ENCODE results near the gene MUC13.

The MUC13 gene

DNA sequence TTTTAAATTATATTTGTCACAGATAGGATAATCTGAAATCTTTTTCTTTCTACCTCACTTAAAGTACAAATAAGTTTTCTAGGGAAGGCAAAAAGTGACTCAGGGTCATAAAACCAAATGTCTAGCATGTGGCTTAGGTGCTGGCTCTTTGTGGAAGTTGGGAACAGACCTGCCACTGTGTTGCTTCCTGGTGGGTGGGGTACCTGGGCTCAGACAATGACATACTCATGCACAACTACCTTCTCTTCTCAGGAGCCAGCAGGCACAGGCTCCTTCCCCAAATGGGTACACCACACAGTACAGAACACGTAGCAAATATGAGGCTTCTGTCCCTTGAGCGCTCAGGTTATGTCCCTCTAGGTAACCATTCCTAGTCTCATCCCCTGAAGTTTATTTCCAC, 40.1 kb upstream of the MUC13 start:
- H3K36me3 ChIP-seq (ENCODE audit: control insufficient read depth, insufficient read depth, low read length) = no peaks in the 10 kb centered on the region
- no peak overlapping the region for H3K9ac ChIP-seq

DNA sequence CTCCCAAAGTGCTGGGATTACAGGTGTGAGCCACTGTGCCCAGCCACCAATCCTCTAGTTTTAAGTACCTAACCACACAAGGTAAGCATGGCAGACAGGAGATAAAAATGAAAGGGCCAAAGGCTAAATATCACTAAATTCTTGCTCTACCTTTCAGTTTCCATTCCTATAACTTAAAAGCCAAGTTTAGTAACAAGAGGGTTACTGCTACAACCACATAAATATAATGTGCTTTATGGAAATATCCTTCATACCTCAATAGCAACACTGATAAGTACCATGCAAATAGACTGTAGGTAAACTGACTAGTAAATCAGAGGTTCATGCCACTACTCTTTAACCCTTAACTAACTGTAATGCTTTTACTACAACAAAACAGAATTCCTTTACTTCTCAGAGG, 38.7 kb upstream of the MUC13 start:
- Histone ChIP-seq H3K27me3 (ENCODE audit: control insufficient read depth, insufficient read depth, low read length) (no peaks in the 10 kb centered on the region), H3K9me3 (ENCODE audit: control insufficient read depth, low read length) (no peaks in the 10 kb centered on the region), H3K36me3 (ENCODE audit: control insufficient read depth, insufficient read depth, low read length) (no peaks in the 10 kb centered on the region), H3K27ac (no peak overlapping the region), H2AFZ (no peak overlapping the region), H3K79me2 (no peaks in the 10 kb centered on the region), H3K9ac (no peak overlapping the region), H3K4me1 (no peaks in the 10 kb centered on the region), H3K4me2 (ENCODE audit: low read length) (no peak overlapping the region), H3K4me3 (ENCODE audit: low read depth, low read length) (no peak overlapping the region)
- TF ChIP-seq CTCF (IDR thresholded peaks at IDR 0.05) = no peak

More for the DNA sequence above, 40.1 kb upstream of the MUC13 start:
- Histone ChIP-seq H3K79me2 (no peaks in the 10 kb centered on the region), H3K27ac (no peak overlapping the region), H2AFZ (no peak overlapping the region), H3K4me3 (ENCODE audit: low read depth, low read length) (no peak overlapping the region), H3K4me1 (no peaks in the 10 kb centered on the region), H3K9me3 (ENCODE audit: control insufficient read depth, low read length) (no peaks in the 10 kb centered on the region), H3K4me2 (ENCODE audit: low read length) (no peak overlapping the region), H3K27me3 (ENCODE audit: control insufficient read depth, insufficient read depth, low read length) (no peaks in the 10 kb centered on the region)
- no peak for TF ChIP-seq CTCF (IDR thresholded peaks at IDR 0.05)

DNA sequence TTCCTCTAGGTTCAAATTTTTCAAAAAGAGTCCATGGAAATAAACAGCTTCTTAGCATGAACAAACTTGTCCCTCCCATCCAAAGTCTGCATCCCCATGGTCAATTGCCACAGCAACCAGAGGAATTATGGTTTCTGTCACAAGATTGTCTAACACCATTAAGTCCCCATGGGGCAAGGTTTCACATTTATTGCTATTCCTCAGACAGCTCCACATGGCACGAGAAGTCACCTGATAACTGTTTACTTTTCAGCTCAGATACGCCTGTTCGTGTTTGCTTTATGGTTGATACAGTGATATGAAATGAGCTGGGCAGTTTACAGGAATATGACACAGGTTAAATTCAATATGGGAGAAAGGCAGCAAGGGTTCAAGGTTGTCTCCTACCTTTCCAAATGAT, 37.9 kb upstream of the MUC13 start:
- no peak overlapping the region for H2AFZ ChIP-seq
- H3K9me3 ChIP-seq (ENCODE audit: control insufficient read depth, low read length) = no peaks in the 10 kb centered on the region
- no peak overlapping the region for H3K4me2 ChIP-seq (ENCODE audit: low read length)
- TF ChIP-seq CTCF (IDR thresholded peaks at IDR 0.05) = no peak
- H3K27me3 ChIP-seq (ENCODE audit: control insufficient read depth, insufficient read depth, low read length) = no peaks in the 10 kb centered on the region
- no peaks in the 10 kb centered on the region for H3K4me1 ChIP-seq
- H3K27ac ChIP-seq = no peak overlapping the region
- H3K9ac ChIP-seq = no peak overlapping the region
- H3K4me3 ChIP-seq (ENCODE audit: low read depth, low read length) = no peak overlapping the region
- no peaks in the 10 kb centered on the region for H3K79me2 ChIP-seq
- no peaks in the 10 kb centered on the region for H3K36me3 ChIP-seq (ENCODE audit: control insufficient read depth, insufficient read depth, low read length)

GRCh38 chr3:124969963-124970722, 35.6 kb upstream of the MUC13 start:
- Histone ChIP-seq H3K4me3 (ENCODE audit: low read depth, low read length) (no peak overlapping the region), H3K27ac (no peak overlapping the region), H3K9ac (no peak overlapping the region), H3K79me2 (no peaks in the 10 kb centered on the region), H3K4me2 (ENCODE audit: low read length) (no peak overlapping the region), H2AFZ (no peak overlapping the region), H3K4me1 (no peaks in the 10 kb centered on the region), H3K27me3 (ENCODE audit: control insufficient read depth, insufficient read depth, low read length) (no peaks in the 10 kb centered on the region), H3K36me3 (ENCODE audit: control insufficient read depth, insufficient read depth, low read length) (no peaks in the 10 kb centered on the region), H3K9me3 (ENCODE audit: control insufficient read depth, low read length) (no peaks in the 10 kb centered on the region)
- no peak for TF ChIP-seq CTCF (IDR thresholded peaks at IDR 0.05)

DNA sequence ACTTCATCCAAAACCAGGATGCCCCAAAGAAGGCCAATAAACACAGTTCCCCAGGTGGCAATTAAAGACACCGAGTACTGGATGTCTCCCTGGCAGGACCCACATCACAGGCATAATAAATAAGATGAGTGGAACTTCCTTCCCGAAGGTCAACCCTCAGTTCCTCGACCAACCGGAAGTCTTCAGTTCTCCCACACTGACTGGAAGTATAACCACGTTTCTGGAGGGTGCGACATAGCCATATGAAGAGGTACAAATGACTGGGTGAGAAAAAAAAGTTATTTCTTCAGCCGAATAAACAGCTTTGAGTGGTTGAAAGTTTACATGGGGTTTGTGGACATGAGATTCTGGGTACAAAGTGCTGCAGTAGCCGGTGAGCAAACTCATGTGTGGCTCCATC, 34.6 kb upstream of the MUC13 start:
- Histone ChIP-seq H3K4me1 (no peaks in the 10 kb centered on the region), H3K4me2 (ENCODE audit: low read length) (no peak overlapping the region), H3K36me3 (ENCODE audit: control insufficient read depth, insufficient read depth, low read length) (no peaks in the 10 kb centered on the region)

More for the DNA sequence above, 34.6 kb upstream of the MUC13 start:
- no peak overlapping the region for H3K9ac ChIP-seq
- H3K4me3 ChIP-seq (ENCODE audit: low read depth, low read length) = no peak overlapping the region
- no peaks in the 10 kb centered on the region for H3K9me3 ChIP-seq (ENCODE audit: control insufficient read depth, low read length)
- H2AFZ ChIP-seq = no peak overlapping the region
- no peak for TF ChIP-seq CTCF (IDR thresholded peaks at IDR 0.05)
- no peak overlapping the region for H3K27ac ChIP-seq
- no peaks in the 10 kb centered on the region for H3K27me3 ChIP-seq (ENCODE audit: control insufficient read depth, insufficient read depth, low read length)
- no peaks in the 10 kb centered on the region for H3K79me2 ChIP-seq
